Measurements from ENCODE around the gene ARF1.

GRCh38 chr1:228066891-228067654, 15.4 kb upstream of the ARF1 start:
- TF ChIP-seq POLR2AphosphoS5 (IDR thresholded peaks at IDR 0.05; ENCODE audit: low read depth, low read length) (no peak), POLR2A (IDR thresholded peaks at IDR 0.05; ENCODE audit: low read depth, low read length) (no peak), TAF1 (IDR thresholded peaks at IDR 0.05; ENCODE audit: borderline replicate concordance, low read depth, low read length) (no peak)

Data from GM12892 (cell line).